H9 (cell line): ENCODE results near the gene USP22. TPM values are rescaled to one million over a fixed set of nuclear protein-coding genes. Genes with fewer than 3 reads are reported as not detected.

Experiments used
- DNase-seq: peaks from one replicate; pipeline ENCODE4 v3.0.0-alpha.2; 2017
- H2AFZ ChIP-seq: one replicate; pipeline ENCODE4 v1.6.1; 2013; ENCODE audit warnings: mild to moderate bottlenecking, low read length, control low read depth, moderate library complexity
- H2AK5ac ChIP-seq: 2 replicates; pipeline ENCODE4 v1.6.1; 2013; ENCODE audit warnings: low read length, control low read depth, mixed read lengths; ENCODE audit not compliant: insufficient read length
- H2BK120ac ChIP-seq: one replicate; pipeline ENCODE4 v1.6.1; 2013; ENCODE audit warnings: low read depth, mild to moderate bottlenecking, low read length, control low read depth, inconsistent platforms; ENCODE audit not compliant: poor library complexity, severe bottlenecking
- H2BK12ac ChIP-seq: 2 replicates; pipeline ENCODE4 v1.6.1; 2013; ENCODE audit warnings: low read length, control low read depth, mixed read lengths, low read depth; ENCODE audit not compliant: insufficient read length
- H2BK15ac ChIP-seq: 2 replicates; pipeline ENCODE4 v1.6.1; 2013; ENCODE audit warnings: low read depth, low read length, control low read depth
- H2BK20ac ChIP-seq: one replicate; pipeline ENCODE4 v1.6.1; 2013; ENCODE audit warnings: low read depth, mild to moderate bottlenecking, low read length, control low read depth, inconsistent platforms; ENCODE audit not compliant: poor library complexity, severe bottlenecking
- H2BK5ac ChIP-seq: 2 replicates; pipeline ENCODE4 v1.6.1; 2013; ENCODE audit warnings: low read length, control low read depth, mixed read lengths; ENCODE audit not compliant: insufficient read length
- H3K14ac ChIP-seq: 2 replicates; pipeline ENCODE4 v1.6.1; 2013; ENCODE audit warnings: low read length, control low read depth; ENCODE audit not compliant: insufficient read depth
- H3K18ac ChIP-seq: 2 replicates; pipeline ENCODE4 v1.6.1; 2013; ENCODE audit warnings: low read depth, mild to moderate bottlenecking, mixed read lengths, low read length, control low read depth; ENCODE audit not compliant: insufficient read length
- H3K23ac ChIP-seq: 2 replicates; pipeline ENCODE4 v1.6.1; 2013; ENCODE audit warnings: low read length, control low read depth, mixed read lengths, low read depth; ENCODE audit not compliant: insufficient read length
- H3K23me2 ChIP-seq: 2 replicates; pipeline ENCODE4 v1.6.1; 2013; ENCODE audit warnings: low read depth, mild to moderate bottlenecking, mixed read lengths, low read length, control low read depth; ENCODE audit not compliant: insufficient read length, poor library complexity, severe bottlenecking
- H3K27ac ChIP-seq: 2 replicates; pipeline ENCODE4 v1.5.1; 2013; ENCODE audit warnings: low read length, control low read depth, mixed read lengths, low read depth; ENCODE audit not compliant: insufficient read length
- H3K27me3 ChIP-seq: 2 replicates; pipeline ENCODE4 v1.6.1; 2013; ENCODE audit warnings: low read length, control low read depth, inconsistent platforms; ENCODE audit not compliant: insufficient read depth
- H3K4ac ChIP-seq: 2 replicates; pipeline ENCODE4 v1.6.1; 2013; ENCODE audit warnings: low read depth, mild to moderate bottlenecking, control low read depth, inconsistent platforms, low read length, moderate library complexity
- H3K4me1 ChIP-seq: 2 replicates; pipeline ENCODE4 v1.6.1; 2013; ENCODE audit warnings: low read length, control low read depth, inconsistent platforms; ENCODE audit not compliant: insufficient read depth
- H3K4me2 ChIP-seq: 2 replicates; pipeline ENCODE4 v1.6.1; 2013; ENCODE audit warnings: low read length, control low read depth, mixed read lengths; ENCODE audit not compliant: insufficient read length, insufficient read depth
- H3K56ac ChIP-seq: 2 replicates; pipeline ENCODE4 v1.6.1; 2013; ENCODE audit warnings: low read depth, mild to moderate bottlenecking, mixed read lengths, low read length, control low read depth; ENCODE audit not compliant: insufficient read length
- H3K79me1 ChIP-seq: 2 replicates; pipeline ENCODE4 v1.6.1; 2013; ENCODE audit warnings: low read depth, mild to moderate bottlenecking, moderate library complexity, low read length, control low read depth, inconsistent platforms; ENCODE audit not compliant: insufficient read depth, poor library complexity, severe bottlenecking
- H3K79me2 ChIP-seq: 2 replicates; pipeline ENCODE4 v1.6.1; 2013; ENCODE audit warnings: low read length, control low read depth, inconsistent platforms; ENCODE audit not compliant: insufficient read depth
- H3K9ac ChIP-seq: 2 replicates; pipeline ENCODE4 v1.6.1; 2013; ENCODE audit warnings: low read length, control low read depth, mixed read lengths; ENCODE audit not compliant: insufficient read length; ENCODE audit errors: extremely low read depth
- H3K9me3 ChIP-seq: one replicate; pipeline ENCODE4 v1.6.1; 2013; ENCODE audit warnings: low read depth, low read length, inconsistent platforms; ENCODE audit not compliant: control insufficient read depth
- H3T11ph ChIP-seq: one replicate; pipeline ENCODE4 v1.6.1; 2013; ENCODE audit warnings: mild to moderate bottlenecking, low read length, control low read depth, inconsistent platforms
- H4K20me1 ChIP-seq: one replicate; pipeline ENCODE4 v1.6.1; 2013; ENCODE audit not compliant: control insufficient read depth, insufficient read length, insufficient read depth
- H4K5ac ChIP-seq: 2 replicates; pipeline ENCODE4 v1.6.1; 2013; ENCODE audit warnings: low read depth, mild to moderate bottlenecking, mixed read lengths, low read length, control low read depth; ENCODE audit not compliant: insufficient read length
- H4K8ac ChIP-seq: replicated peaks from 2 replicates; pipeline ENCODE4 v1.6.1; 2013; ENCODE audit warnings: low read length, control low read depth, mixed read lengths, low read depth; ENCODE audit not compliant: insufficient read length
- H4K91ac ChIP-seq: 2 replicates; pipeline ENCODE4 v1.6.1; 2013; ENCODE audit warnings: low read depth, mild to moderate bottlenecking, moderate library complexity, mixed read lengths, low read length, control low read depth; ENCODE audit not compliant: insufficient read length
- H3K27ac Mint-ChIP-seq, 3 experiments: 2 replicates in 2 of 3; 3 replicates in 1 of 3; pipeline ENCODE4 v1.8.0; 2020 to 2021; ENCODE audit warnings: mixed read lengths in 3 of 3, mild to moderate bottlenecking in 1 of 3, moderate library complexity in 1 of 3
- H3K27me3 Mint-ChIP-seq: 2 replicates; pipeline ENCODE4 v1.8.0; 2021; ENCODE audit warnings: low read depth, mild to moderate bottlenecking, moderate library complexity, mixed read lengths
- H3K36me3 Mint-ChIP-seq, 3 experiments: 2 replicates in 2 of 3; 3 replicates in 1 of 3; pipeline ENCODE4 v1.8.0; 2020 to 2021; ENCODE audit warnings: low read depth in 3 of 3, mixed read lengths in 3 of 3; ENCODE audit not compliant: insufficient read depth in 1 of 3
- H3K4me1 Mint-ChIP-seq, 2 experiments: 2 replicates each; pipeline ENCODE4 v1.8.0; 2020; ENCODE audit warnings: mixed read lengths in 2 of 2
- H3K4me3 Mint-ChIP-seq, 2 experiments: 2 replicates in 1 of 2; 3 replicates in 1 of 2; pipeline ENCODE4 v1.8.0; 2020 to 2021; ENCODE audit warnings: mild to moderate bottlenecking in 2 of 2, mixed read lengths in 2 of 2, moderate library complexity in 1 of 2
- H3K9me3 Mint-ChIP-seq, 2 experiments: 2 replicates in 1 of 2; 3 replicates in 1 of 2; pipeline ENCODE4 v1.8.0; 2020; ENCODE audit warnings: mild to moderate bottlenecking in 2 of 2, mixed read lengths in 2 of 2, moderate library complexity in 1 of 2
- WGBS: extraction: QIAGEN DNeasy Blood & Tissue Kit; methylation state at CpG from one replicate; pipeline ENCODE4 v1.1.7; 2013; ENCODE audit warnings: missing lambda C conversion rate, low lambda C conversion rate, mixed read lengths; ENCODE audit not compliant: insufficient read length; ENCODE audit errors: extremely low coverage; 5-methylcytosine and 5-hydroxymethylcytosine counted together
- total RNA-seq: library from RNA; stranded (reverse); gene quantifications from 2 replicates; pipeline ENCODE4 v1.2.1, GENCODE V29; 2021
- TF ChIP-seq, protein P1 (sequence below): fragments of 200-600 bp; sonication (generic); conservative IDR thresholded peaks from 3 replicates; pipeline ENCODE4 v1.8.0; 2021; ENCODE audit warnings: antibody characterized with exemption, mild to moderate bottlenecking

USP22 gene
- total RNA-seq, 1 experiment from 2014 or later, result 345 TPM

DNA sequence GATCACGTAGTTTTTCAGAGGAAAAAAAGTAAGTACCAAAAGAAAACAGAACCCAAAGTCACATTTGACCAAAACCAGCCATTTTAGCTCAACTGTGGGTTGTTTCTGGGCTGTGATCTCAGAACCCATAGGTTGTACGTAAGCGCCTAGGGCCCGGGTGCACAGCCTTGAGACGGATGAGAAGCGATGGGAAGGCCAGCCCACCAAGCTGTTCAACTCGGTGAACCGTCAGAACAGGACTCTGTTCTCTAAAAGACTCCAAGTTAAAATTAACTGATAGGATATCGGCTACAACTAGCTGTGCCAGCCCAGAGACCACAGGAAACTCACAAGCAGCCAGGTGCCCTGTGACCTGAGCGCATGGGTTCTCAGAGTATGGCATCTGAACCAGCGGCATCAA is 28.3 kb downstream of the USP22 start:
- no peaks in the 10 kb centered on the region; a peak in 1 of 5 replicates for H3K9me3 Mint-ChIP-seq
- Histone ChIP-seq H3K27ac (no peak overlapping the region), H4K8ac (no peak overlapping the region), H3K4me2 (no peak overlapping the region), H2BK20ac (no peak overlapping the region), H2AFZ (no peak overlapping the region), H4K91ac (no peak overlapping the region), H3K79me1 (peaks cover 8% of the 10 kb centered on the region), H3K9ac (no peak overlapping the region), H3K18ac (no peak overlapping the region), H2BK5ac (no peak overlapping the region), H3K4me1 (no peaks in the 10 kb centered on the region), H2AK5ac (no peak overlapping the region), H3K14ac (no peak overlapping the region), H3K9me3 (no peaks in the 10 kb centered on the region), H3K79me2 (peaks cover 5% of the 10 kb centered on the region; the same call in 1 of the 2 replicates), H3K56ac (no peak overlapping the region), H3T11ph (no peak overlapping the region), H2BK15ac (no peak overlapping the region), H3K27me3 (no peaks in the 10 kb centered on the region), H3K4ac (no peak overlapping the region), H3K23me2 (no peaks in the 10 kb centered on the region), H4K5ac (no peak overlapping the region), H4K20me1 (no peaks in the 10 kb centered on the region), H2BK120ac (no peak overlapping the region), H3K23ac (no peak overlapping the region), H2BK12ac (no peak overlapping the region)
- H3K4me1 Mint-ChIP-seq, result no peaks in the 10 kb centered on the region
- H3K27me3 Mint-ChIP-seq, result no peaks in the 10 kb centered on the region
- peaks cover 85 to 100% (median 97%) of the 10 kb centered on the region in 3 experiments for H3K36me3 Mint-ChIP-seq
- DNase-seq, result no peak
- WGBS, result no CpG with 5 or more reads among the region's 11 CpGs
- H3K4me3 Mint-ChIP-seq, result no peak overlapping the region; a peak in 1 of 5 replicates
- TF ChIP-seq, protein P1, sequence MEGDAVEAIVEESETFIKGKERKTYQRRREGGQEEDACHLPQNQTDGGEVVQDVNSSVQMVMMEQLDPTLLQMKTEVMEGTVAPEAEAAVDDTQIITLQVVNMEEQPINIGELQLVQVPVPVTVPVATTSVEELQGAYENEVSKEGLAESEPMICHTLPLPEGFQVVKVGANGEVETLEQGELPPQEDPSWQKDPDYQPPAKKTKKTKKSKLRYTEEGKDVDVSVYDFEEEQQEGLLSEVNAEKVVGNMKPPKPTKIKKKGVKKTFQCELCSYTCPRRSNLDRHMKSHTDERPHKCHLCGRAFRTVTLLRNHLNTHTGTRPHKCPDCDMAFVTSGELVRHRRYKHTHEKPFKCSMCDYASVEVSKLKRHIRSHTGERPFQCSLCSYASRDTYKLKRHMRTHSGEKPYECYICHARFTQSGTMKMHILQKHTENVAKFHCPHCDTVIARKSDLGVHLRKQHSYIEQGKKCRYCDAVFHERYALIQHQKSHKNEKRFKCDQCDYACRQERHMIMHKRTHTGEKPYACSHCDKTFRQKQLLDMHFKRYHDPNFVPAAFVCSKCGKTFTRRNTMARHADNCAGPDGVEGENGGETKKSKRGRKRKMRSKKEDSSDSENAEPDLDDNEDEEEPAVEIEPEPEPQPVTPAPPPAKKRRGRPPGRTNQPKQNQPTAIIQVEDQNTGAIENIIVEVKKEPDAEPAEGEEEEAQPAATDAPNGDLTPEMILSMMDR, result no peak
- peak overlapping the region in 2 of 3 experiments; percentile 55 to 70; a peak in 2 of 7 replicates for H3K27ac Mint-ChIP-seq
